ENCODE measurements around the gene CERS3.

DNA sequence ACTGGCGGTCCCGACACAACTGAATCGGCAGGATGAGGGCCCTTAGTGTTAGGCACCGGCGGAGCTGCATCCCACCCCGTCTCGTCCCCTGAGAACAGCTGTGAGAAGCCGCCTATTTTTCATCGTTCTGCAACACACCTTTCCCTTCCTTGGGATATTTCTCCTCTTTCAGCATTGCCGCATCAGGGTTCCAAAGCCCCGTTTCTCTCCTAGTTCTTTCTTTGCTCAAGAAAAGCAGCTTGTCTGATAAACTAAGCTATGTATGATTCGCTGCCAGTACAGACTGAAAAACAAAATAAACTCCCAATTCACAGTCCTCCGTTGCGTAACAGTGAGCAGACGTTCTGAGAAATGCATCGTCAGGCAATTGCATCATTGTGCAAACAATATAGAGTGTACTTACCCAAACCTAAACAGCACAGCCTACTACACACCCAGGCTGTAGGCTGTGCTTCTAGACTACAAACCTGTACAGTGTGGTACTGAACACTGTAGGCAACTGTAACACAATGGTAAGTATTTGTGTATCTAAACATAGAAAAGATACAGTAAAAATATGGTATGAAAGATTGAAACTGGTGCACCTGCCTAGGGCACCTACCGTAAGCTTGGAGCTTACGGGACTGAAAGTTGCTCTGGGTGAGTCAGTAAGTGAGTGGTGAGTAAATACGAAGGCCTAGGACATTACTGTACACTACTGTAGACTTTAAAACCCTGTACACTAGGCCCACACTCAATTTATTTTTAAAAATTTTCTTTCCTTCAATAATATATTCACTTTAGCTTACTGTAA lies 178.1 kb downstream of the CERS3 start:
- TF ChIP-seq CTCF (IDR thresholded peaks at IDR 0.05) (no peak), POLR2A (IDR thresholded peaks at IDR 0.05) (no peak)
